ENCODE measurements around the gene INTS11.
A peak's percentile ranks its signal among the peaks of the same experiment; 100 is the strongest.

DNA sequence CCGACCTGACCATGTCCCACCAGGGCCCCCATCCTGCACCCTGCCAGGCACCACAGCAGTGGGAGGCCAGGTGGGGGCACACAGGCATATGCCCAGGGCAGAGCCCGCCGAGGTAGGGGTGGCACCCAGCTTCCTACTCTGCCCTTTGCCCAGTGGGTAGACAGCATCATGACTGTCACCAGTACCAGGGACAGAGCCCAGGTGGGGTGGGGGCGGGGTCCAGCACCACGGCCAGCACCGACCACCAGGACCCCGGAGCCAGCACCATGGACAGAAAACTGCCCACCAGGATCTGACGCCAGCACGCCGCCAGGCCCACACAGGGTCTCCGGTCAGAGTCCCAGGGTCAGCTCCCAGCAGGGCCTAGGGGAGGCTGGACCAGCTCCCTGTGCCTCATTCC, 10.4 kb upstream of the INTS11 start:
- TF ChIP-seq, protein P1, sequence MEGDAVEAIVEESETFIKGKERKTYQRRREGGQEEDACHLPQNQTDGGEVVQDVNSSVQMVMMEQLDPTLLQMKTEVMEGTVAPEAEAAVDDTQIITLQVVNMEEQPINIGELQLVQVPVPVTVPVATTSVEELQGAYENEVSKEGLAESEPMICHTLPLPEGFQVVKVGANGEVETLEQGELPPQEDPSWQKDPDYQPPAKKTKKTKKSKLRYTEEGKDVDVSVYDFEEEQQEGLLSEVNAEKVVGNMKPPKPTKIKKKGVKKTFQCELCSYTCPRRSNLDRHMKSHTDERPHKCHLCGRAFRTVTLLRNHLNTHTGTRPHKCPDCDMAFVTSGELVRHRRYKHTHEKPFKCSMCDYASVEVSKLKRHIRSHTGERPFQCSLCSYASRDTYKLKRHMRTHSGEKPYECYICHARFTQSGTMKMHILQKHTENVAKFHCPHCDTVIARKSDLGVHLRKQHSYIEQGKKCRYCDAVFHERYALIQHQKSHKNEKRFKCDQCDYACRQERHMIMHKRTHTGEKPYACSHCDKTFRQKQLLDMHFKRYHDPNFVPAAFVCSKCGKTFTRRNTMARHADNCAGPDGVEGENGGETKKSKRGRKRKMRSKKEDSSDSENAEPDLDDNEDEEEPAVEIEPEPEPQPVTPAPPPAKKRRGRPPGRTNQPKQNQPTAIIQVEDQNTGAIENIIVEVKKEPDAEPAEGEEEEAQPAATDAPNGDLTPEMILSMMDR (conservative IDR thresholded peaks at IDR 0.05; ENCODE audit: low read depth in 2 of 2): no peak
- TF ChIP-seq, protein P2, sequence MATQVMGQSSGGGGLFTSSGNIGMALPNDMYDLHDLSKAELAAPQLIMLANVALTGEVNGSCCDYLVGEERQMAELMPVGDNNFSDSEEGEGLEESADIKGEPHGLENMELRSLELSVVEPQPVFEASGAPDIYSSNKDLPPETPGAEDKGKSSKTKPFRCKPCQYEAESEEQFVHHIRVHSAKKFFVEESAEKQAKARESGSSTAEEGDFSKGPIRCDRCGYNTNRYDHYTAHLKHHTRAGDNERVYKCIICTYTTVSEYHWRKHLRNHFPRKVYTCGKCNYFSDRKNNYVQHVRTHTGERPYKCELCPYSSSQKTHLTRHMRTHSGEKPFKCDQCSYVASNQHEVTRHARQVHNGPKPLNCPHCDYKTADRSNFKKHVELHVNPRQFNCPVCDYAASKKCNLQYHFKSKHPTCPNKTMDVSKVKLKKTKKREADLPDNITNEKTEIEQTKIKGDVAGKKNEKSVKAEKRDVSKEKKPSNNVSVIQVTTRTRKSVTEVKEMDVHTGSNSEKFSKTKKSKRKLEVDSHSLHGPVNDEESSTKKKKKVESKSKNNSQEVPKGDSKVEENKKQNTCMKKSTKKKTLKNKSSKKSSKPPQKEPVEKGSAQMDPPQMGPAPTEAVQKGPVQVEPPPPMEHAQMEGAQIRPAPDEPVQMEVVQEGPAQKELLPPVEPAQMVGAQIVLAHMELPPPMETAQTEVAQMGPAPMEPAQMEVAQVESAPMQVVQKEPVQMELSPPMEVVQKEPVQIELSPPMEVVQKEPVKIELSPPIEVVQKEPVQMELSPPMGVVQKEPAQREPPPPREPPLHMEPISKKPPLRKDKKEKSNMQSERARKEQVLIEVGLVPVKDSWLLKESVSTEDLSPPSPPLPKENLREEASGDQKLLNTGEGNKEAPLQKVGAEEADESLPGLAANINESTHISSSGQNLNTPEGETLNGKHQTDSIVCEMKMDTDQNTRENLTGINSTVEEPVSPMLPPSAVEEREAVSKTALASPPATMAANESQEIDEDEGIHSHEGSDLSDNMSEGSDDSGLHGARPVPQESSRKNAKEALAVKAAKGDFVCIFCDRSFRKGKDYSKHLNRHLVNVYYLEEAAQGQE (IDR thresholded peaks at IDR 0.05; ENCODE audit: unreplicated experiment): peak; percentile 99
- TF ChIP-seq POLR2AphosphoS5 (IDR thresholded peaks at IDR 0.05; ENCODE audit: low read depth) (peak; percentile 23; the same call in 1 of the 2 replicates), EZH2 (IDR thresholded peaks at IDR 0.05; ENCODE audit: low read depth, unreplicated experiment) (no peak), EZH2phosphoT487 (IDR thresholded peaks at IDR 0.05; ENCODE audit: unreplicated experiment) (no peak), NANOG (IDR thresholded peaks at IDR 0.05; ENCODE audit: borderline replicate concordance) (no peak), CREB1 (CRISPR knock-in tag; IDR thresholded peaks at IDR 0.05; ENCODE audit: low read depth) (peak; percentile 70), ZNF331 (CRISPR knock-in tag; IDR thresholded peaks at IDR 0.05; ENCODE audit: low read depth) (no peak), JUNB (IDR thresholded peaks at IDR 0.05; ENCODE audit: unreplicated experiment) (no peak), STAT1 (IDR thresholded peaks at IDR 0.05; ENCODE audit: unreplicated experiment) (no peak), ZNF114 (CRISPR knock-in tag; IDR thresholded peaks at IDR 0.05) (peak; percentile 86)
- TF ChIP-seq, protein P3, sequence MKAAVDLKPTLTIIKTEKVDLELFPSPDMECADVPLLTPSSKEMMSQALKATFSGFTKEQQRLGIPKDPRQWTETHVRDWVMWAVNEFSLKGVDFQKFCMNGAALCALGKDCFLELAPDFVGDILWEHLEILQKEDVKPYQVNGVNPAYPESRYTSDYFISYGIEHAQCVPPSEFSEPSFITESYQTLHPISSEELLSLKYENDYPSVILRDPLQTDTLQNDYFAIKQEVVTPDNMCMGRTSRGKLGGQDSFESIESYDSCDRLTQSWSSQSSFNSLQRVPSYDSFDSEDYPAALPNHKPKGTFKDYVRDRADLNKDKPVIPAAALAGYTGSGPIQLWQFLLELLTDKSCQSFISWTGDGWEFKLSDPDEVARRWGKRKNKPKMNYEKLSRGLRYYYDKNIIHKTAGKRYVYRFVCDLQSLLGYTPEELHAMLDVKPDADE (IDR thresholded peaks at IDR 0.05): no peak
- TF ChIP-seq, protein P4, sequence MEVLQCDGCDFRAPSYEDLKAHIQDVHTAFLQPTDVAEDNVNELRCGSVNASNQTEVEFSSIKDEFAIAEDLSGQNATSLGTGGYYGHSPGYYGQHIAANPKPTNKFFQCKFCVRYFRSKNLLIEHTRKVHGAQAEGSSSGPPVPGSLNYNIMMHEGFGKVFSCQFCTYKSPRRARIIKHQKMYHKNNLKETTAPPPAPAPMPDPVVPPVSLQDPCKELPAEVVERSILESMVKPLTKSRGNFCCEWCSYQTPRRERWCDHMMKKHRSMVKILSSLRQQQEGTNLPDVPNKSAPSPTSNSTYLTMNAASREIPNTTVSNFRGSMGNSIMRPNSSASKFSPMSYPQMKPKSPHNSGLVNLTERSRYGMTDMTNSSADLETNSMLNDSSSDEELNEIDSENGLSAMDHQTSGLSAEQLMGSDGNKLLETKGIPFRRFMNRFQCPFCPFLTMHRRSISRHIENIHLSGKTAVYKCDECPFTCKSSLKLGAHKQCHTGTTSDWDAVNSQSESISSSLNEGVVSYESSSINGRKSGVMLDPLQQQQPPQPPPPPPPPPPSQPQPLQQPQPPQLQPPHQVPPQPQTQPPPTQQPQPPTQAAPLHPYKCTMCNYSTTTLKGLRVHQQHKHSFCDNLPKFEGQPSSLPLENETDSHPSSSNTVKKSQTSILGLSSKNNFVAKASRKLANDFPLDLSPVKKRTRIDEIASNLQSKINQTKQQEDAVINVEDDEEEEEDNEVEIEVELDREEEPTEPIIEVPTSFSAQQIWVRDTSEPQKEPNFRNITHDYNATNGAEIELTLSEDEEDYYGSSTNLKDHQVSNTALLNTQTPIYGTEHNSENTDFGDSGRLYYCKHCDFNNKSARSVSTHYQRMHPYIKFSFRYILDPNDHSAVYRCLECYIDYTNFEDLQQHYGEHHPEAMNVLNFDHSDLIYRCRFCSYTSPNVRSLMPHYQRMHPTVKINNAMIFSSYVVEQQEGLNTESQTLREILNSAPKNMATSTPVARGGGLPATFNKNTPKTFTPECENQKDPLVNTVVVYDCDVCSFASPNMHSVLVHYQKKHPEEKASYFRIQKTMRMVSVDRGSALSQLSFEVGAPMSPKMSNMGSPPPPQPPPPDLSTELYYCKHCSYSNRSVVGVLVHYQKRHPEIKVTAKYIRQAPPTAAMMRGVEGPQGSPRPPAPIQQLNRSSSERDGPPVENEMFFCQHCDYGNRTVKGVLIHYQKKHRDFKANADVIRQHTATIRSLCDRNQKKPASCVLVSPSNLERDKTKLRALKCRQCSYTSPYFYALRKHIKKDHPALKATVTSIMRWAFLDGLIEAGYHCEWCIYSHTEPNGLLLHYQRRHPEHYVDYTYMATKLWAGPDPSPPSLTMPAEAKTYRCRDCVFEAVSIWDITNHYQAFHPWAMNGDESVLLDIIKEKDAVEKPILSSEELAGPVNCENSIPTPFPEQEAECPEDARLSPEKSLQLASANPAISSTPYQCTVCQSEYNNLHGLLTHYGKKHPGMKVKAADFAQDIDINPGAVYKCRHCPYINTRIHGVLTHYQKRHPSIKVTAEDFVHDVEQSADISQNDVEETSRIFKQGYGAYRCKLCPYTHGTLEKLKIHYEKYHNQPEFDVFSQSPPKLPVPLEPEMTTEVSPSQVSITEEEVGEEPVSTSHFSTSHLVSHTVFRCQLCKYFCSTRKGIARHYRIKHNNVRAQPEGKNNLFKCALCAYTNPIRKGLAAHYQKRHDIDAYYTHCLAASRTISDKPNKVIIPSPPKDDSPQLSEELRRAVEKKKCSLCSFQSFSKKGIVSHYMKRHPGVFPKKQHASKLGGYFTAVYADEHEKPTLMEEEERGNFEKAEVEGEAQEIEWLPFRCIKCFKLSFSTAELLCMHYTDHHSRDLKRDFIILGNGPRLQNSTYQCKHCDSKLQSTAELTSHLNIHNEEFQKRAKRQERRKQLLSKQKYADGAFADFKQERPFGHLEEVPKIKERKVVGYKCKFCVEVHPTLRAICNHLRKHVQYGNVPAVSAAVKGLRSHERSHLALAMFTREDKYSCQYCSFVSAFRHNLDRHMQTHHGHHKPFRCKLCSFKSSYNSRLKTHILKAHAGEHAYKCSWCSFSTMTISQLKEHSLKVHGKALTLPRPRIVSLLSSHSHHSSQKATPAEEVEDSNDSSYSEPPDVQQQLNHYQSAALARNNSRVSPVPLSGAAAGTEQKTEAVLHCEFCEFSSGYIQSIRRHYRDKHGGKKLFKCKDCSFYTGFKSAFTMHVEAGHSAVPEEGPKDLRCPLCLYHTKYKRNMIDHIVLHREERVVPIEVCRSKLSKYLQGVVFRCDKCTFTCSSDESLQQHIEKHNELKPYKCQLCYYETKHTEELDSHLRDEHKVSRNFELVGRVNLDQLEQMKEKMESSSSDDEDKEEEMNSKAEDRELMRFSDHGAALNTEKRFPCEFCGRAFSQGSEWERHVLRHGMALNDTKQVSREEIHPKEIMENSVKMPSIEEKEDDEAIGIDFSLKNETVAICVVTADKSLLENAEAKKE (CRISPR knock-in tag; IDR thresholded peaks at IDR 0.05): no peak

Measured in GM23338 (cell line).